Activated T-cell treated with anti-CD3 and anti-CD28 coated beads, Interleukin-2, amount 50 U/mL, for 4 hours (primary cell): ENCODE data around the gene PCSK5. TPM values are rescaled to one million over a fixed set of nuclear protein-coding genes. Genes with fewer than 3 reads are reported as not detected.
A peak's percentile ranks its signal among the peaks of the same experiment; 100 is the strongest.
"Not testable (repeated sequence)": the region's sequence is repeated elsewhere in the genome, so short reads cannot be mapped to it uniquely, and the experiment has no call there.

Experiments
- ATAC-seq, 2 donors: fragments of 200-7000 bp; cut with Tn5 transposase; one replicate each; pipeline ENCODE4 v1.10.0; 2021
- DNase-seq: peaks from one replicate; pipeline ENCODE4 v3.0.0-alpha.2; 2020
- H3K27me3 Mint-ChIP-seq: one replicate; pipeline ENCODE4 v1.8.0; 2021; ENCODE audit warnings: low read depth, mixed read lengths
- H3K36me3 Mint-ChIP-seq: one replicate; pipeline ENCODE4 v1.8.0; 2022; ENCODE audit warnings: mixed read lengths; ENCODE audit not compliant: insufficient read depth
- H3K4me1 Mint-ChIP-seq: one replicate; pipeline ENCODE4 v1.8.0; 2021; ENCODE audit warnings: low read depth, mixed read lengths
- H3K4me3 Mint-ChIP-seq: one replicate; pipeline ENCODE4 v1.8.0; 2021; ENCODE audit warnings: mild to moderate bottlenecking, moderate library complexity, mixed read lengths
- H3K9me3 Mint-ChIP-seq: one replicate; pipeline ENCODE4 v1.8.0; 2021; ENCODE audit warnings: mixed read lengths
- total RNA-seq, 3 donors: library from RNA; stranded (reverse); gene quantifications; one replicate each; pipeline ENCODE4 v1.2.1, GENCODE V29; 2021

PCSK5 gene
- total RNA-seq = 1 to 10 TPM; 1.0 to 1.7 (median 1.6) TPM

DNA sequence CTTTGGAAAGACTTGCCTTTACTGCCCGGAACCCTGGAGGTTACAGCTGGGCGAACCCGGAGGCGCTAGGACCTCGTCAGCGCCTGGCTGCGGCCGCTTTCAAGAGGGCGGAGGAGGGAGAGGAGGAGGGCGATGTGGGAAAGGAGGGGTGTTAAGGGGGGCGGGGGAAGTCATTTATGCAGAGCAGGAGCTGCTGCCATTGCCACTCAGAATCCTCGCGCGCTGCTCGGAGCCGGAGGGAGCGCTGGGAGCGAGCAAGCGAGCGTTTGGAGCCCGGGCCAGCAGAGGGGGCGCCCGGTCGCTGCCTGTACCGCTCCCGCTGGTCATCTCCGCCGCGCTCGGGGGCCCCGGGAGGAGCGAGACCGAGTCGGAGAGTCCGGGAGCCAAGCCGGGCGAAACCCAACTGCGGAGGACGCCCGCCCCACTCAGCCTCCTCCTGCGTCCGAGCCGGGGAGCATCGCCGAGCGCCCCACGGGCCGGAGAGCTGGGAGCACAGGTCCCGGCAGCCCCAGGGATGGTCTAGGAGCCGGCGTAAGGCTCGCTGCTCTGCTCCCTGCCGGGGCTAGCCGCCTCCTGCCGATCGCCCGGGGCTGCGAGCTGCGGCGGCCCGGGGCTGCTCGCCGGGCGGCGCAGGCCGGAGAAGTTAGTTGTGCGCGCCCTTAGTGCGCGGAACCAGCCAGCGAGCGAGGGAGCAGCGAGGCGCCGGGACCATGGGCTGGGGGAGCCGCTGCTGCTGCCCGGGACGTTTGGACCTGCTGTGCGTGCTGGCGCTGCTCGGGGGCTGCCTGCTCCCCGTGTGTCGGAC lies at the start of gene PCSK5:
Gene PCSK5, plus strand, starts transcription at position 202 of the 805 bp plus-strand sequence. Its CDS starts 509 bp downstream, at position 711.
- H3K4me3 Mint-ChIP-seq = peak within 1 kb of the TSS; percentile 91
- peaks cover 18% of the 10 kb centered on the region for H3K27me3 Mint-ChIP-seq
- H3K4me1 Mint-ChIP-seq = peaks cover 44% of the 10 kb centered on the region
- peak; percentile 74 for DNase-seq
- H3K36me3 Mint-ChIP-seq = no peaks in the 10 kb centered on the region
- H3K9me3 Mint-ChIP-seq = no peaks in the 10 kb centered on the region
- ATAC-seq = peak; percentile 83 to 86

DNA sequence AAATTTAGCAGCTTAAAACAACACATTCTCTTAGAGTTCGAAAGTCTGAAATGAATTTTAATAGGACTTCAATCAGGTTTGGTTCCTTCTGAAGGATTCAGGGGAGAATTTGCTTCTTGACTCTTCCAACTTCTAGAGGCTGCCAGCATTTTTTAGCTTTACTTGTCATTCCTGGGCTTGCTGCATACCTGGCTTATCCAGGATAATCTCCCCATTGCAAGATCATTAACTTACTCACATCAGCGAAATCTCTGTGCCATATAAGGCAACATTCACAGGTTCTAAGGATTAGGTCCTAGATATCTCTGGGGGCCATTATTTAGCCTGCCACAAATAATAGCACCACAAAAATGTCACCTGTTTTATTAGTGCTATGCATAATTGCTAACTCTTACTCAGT lies 46.2 kb upstream of the PCSK5 start:
- no peak for ATAC-seq
- DNase-seq = no peak
- no peaks in the 10 kb centered on the region for H3K4me1 Mint-ChIP-seq
- H3K4me3 Mint-ChIP-seq = no peak overlapping the region
- no peaks in the 10 kb centered on the region for H3K36me3 Mint-ChIP-seq
- H3K27me3 Mint-ChIP-seq = no peaks in the 10 kb centered on the region
- H3K9me3 Mint-ChIP-seq = no peaks in the 10 kb centered on the region

DNA sequence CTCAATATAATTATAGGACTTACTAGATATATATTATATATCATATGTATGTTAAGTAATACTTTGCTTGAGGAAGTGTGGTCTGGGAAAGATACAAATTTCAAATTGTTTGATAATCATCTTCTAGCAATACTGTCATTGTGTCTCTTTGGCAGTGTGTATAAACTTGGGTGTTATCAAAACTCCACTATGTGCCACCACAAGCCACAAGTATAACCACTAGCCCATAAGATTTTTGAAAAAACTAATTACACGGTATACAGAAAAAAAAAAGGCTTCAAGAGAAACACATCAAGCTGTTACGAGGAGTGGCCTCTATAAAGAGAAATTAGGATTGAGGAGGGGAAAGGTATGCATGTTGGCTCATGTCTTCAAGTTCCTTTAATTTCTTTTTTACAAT lies 44.7 kb upstream of the PCSK5 start:
- no peak for DNase-seq
- ATAC-seq = no peak

DNA sequence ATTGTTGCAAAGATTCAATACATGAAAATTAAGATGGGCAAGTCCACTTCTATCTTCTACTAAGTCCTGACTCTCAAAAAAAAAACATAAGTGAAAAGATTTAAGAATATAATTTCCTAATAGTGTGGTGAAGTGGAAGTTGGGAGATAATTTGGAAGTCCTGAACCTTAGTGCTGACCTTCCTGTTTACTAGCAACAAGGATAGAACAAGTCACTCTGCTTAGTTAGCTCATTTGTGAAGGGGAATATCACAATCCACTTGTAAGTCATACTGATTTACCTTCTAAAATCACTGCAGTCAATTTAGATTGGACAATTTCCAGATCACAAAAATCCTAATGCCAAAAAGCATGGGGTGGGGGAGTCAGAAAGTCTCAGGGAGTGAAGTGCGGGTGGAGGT lies 43.4 kb upstream of the PCSK5 start:
- H3K4me1 Mint-ChIP-seq = no peaks in the 10 kb centered on the region
- no peaks in the 10 kb centered on the region for H3K36me3 Mint-ChIP-seq
- DNase-seq (no peak), ATAC-seq (no peak)
- no peak overlapping the region for H3K4me3 Mint-ChIP-seq
- no peaks in the 10 kb centered on the region for H3K9me3 Mint-ChIP-seq
- no peaks in the 10 kb centered on the region for H3K27me3 Mint-ChIP-seq

More for the DNA sequence above, 44.7 kb upstream of the PCSK5 start:
- Mint-ChIP-seq H3K36me3 (no peaks in the 10 kb centered on the region), H3K4me1 (no peaks in the 10 kb centered on the region), H3K4me3 (no peak overlapping the region), H3K27me3 (no peaks in the 10 kb centered on the region), H3K9me3 (no peaks in the 10 kb centered on the region)

DNA sequence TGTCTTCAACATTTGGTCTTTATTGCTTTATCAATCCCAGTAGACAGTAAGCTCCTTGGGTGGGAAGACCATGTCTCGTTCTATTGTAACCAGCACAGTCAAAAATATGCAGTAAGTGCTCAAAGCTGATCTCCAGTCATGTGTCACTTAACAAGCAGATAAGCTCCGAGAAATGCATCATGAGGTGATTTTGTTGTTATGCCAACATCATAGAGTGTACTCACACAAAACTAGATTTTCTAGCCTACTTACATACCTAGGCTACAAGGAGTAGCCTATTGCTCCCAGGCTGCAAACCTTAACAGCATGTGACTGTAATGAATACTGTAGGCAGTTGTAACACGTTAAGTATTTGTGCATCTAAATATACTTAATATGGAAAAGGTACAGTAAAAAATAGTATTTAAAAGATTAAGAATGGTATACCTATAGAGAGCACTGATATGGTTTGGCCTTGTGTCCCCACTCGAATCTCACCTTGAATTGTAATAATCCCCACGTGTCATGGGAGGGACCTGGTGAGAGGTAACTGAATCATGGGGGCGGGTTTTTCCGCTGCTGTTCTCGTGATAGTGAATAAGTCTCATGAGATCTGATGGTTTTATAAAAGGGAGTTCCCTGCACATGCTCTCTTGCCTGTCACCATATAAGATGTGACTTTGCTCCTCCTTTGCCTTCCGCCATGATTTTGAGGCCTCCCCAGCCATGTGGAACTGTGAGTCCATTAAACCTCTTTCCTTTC lies 39.8 kb upstream of the PCSK5 start:
- Mint-ChIP-seq H3K4me1 (no peaks in the 10 kb centered on the region), H3K36me3 (no peaks in the 10 kb centered on the region), H3K4me3 (no peak overlapping the region), H3K9me3 (no peaks in the 10 kb centered on the region), H3K27me3 (no peaks in the 10 kb centered on the region)
- ATAC-seq = no peak
- DNase-seq = no peak

DNA sequence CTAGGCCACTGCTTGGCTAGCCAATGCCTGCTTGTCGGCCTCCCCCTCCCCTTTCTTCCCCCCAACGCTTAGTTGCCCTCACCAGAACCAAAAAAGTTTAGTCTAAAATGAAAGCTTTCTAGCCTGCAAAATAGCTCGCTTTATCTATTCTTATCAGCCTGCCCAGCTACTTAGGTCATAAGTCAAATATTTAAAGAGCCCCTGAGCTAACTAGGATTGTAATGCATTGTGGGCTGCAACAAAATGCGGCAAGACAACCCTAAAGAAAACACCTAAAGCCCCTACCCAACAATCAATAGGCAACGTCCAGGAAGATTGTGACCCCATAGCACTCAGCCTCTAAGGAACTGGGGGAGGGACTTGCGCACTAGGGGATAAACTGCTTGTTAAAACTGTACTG lies 38.6 kb upstream of the PCSK5 start:
- no peak overlapping the region for H3K4me3 Mint-ChIP-seq
- peaks cover 3% of the 10 kb centered on the region for H3K27me3 Mint-ChIP-seq
- no peak for DNase-seq
- H3K4me1 Mint-ChIP-seq = no peaks in the 10 kb centered on the region
- no peaks in the 10 kb centered on the region for H3K9me3 Mint-ChIP-seq
- no peaks in the 10 kb centered on the region for H3K36me3 Mint-ChIP-seq
- no peak for ATAC-seq

DNA sequence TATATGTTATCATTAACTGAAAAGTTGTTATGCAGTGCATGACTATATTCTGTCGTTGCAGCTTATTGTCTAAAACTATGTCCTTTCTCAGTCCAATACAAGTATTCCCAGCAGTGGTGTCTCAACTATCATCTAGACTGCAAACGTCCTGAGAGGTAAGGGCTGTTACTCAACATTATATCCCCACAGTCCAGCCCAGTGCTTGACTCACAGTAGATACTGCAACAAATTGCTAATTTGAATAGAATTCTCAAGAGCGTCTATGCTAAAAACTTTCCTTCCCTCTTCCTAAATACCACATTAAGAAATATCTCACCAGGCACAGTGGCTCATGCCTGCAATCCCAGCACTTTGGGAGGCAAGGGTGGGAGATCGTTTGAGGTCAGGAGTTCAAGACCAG lies 37.7 kb upstream of the PCSK5 start:
- H3K4me3 Mint-ChIP-seq = no peak overlapping the region
- no peak for DNase-seq
- peaks cover 3% of the 10 kb centered on the region for H3K27me3 Mint-ChIP-seq
- no peaks in the 10 kb centered on the region for H3K9me3 Mint-ChIP-seq
- no peaks in the 10 kb centered on the region for H3K36me3 Mint-ChIP-seq
- H3K4me1 Mint-ChIP-seq = no peaks in the 10 kb centered on the region
- no peak for ATAC-seq

DNA sequence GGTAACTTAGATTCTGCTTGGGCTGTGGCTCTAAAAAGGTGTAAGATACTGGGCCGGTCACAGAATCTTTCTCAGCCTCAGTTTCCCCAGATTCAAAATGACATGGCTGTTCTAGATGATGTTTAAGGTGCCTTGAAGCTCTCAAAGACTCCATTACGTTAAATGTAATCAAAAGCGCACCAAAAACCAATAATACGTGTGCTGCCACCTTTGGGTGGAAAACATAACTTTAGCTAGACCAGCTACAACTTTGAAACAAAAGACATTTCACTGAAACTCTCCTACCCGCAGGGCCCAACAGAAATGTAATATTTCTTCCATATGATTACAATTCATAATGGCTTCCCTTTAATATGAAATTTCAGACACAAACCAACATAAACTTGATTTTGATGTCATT lies 35.0 kb upstream of the PCSK5 start:
- no peak overlapping the region for H3K4me3 Mint-ChIP-seq
- peaks cover 10% of the 10 kb centered on the region for H3K27me3 Mint-ChIP-seq
- DNase-seq = no peak
- H3K4me1 Mint-ChIP-seq = no peaks in the 10 kb centered on the region
- no peaks in the 10 kb centered on the region for H3K9me3 Mint-ChIP-seq
- ATAC-seq = no peak
- no peaks in the 10 kb centered on the region for H3K36me3 Mint-ChIP-seq

DNA sequence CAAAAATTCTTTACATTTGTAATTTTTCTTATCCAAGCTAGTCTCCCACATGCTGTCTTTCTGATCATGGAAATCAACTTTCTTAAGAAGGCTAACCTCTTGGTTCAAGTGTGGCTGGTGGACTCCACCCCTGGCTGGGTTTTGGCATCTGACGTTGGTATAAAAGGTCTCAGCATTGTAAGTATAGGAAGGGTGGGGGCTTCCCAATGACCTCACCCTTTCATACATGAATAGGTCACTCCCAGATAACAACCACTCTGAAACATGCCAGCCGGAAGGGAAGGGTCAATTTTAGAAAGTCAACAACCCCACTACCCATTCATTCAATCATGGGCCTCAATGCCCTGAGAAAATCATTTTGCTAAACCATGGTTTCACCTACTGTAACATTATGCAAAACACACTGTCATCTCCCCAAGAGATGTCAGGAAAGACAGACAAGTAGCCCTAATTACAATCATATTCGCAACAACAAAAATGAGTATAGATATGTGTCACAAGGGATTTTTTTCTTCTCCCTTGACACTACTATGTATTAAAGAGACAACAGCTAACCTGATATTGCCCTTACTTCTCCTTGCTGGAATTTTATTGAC lies 31.9 kb upstream of the PCSK5 start:
- H3K4me1 Mint-ChIP-seq = no peaks in the 10 kb centered on the region
- H3K4me3 Mint-ChIP-seq = no peak overlapping the region
- no peaks in the 10 kb centered on the region for H3K36me3 Mint-ChIP-seq
- H3K27me3 Mint-ChIP-seq = peaks cover 10% of the 10 kb centered on the region
- DNase-seq (no peak), ATAC-seq (no peak)
- no peaks in the 10 kb centered on the region for H3K9me3 Mint-ChIP-seq

DNA sequence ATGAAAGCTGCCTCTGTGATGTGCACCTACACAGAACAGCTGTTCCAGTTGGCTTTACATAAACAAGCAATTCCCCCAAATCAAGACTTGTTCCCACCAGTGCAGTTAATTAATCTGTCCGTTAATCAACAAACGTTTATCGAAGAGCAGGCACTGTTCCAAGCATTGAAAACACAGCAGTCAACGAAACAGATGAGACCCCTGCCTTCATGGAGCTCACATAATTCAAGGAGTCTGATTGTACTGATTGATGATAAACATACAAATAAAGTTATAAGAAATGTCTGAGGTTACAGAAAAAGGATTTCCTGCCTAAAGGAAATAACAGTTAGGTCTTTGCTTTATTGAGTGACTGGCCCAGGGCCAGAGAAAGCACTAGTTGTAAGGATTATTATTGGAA lies 26.2 kb upstream of the PCSK5 start:
- Mint-ChIP-seq H3K36me3 (no peaks in the 10 kb centered on the region), H3K27me3 (peaks cover 5% of the 10 kb centered on the region)
- no peak for ATAC-seq

DNA sequence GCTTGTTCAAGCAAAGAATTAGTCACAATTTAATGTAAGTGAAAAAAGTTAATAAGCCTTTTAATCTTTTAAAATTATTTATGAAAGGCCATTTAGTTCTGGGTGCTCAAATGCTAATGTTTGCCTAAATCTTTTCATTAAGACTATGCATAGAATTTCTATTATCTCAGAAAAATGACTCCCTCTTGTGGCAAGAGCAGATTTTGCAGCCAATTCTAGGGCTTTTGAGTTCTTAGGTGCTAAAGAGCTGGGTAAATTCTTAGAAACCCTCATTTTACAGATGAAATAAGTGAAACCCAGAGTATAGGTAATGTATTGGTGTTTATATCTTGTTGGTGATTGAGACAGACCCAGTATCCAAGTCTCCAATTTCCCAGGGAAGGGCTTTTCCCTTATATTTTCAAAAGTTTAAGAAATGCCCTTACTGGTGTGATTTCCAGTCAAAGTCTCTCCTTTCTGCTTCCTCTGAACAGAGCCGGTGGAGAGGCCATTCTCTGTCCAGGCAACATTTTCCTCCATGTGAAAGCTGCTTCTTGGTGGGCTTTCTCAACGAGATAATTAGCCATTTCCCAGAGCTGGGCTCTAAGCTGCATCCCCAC lies 24.1 kb upstream of the PCSK5 start:
- H3K9me3 Mint-ChIP-seq = no peaks in the 10 kb centered on the region
- H3K4me1 Mint-ChIP-seq = peaks cover 10% of the 10 kb centered on the region
- DNase-seq = peak; percentile 27
- no peak overlapping the region for H3K4me3 Mint-ChIP-seq
- H3K36me3 Mint-ChIP-seq = no peaks in the 10 kb centered on the region
- no peaks in the 10 kb centered on the region for H3K27me3 Mint-ChIP-seq
- no peak for ATAC-seq

More for the DNA sequence above, 26.2 kb upstream of the PCSK5 start:
- no peak for DNase-seq
- Mint-ChIP-seq H3K4me1 (no peaks in the 10 kb centered on the region), H3K9me3 (no peaks in the 10 kb centered on the region), H3K4me3 (no peak overlapping the region)

DNA sequence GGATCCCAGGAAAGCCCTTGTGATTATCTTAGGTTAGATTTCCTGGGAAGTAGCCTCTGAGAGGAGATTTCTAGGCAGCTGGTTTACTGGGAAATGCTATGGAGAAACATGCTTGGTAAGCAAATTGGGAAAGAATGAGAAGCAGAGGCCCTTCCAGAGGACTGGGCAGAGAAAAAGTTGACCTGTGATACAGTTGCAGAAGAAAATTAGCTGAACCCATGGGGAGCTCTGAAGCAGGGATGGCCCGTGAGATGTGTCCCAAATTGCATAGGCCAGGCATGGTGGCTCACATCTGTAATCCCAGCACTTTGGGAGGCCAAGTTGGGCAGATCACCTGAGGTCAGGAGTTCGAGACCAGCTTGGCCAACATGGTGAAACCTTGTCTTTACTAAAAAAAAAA lies 21.9 kb upstream of the PCSK5 start:
- H3K4me1 Mint-ChIP-seq = peaks cover 10% of the 10 kb centered on the region
- H3K4me3 Mint-ChIP-seq, ATAC-seq, H3K9me3 Mint-ChIP-seq, H3K36me3 Mint-ChIP-seq, H3K27me3 Mint-ChIP-seq, DNase-seq: not testable (repeated sequence)

DNA sequence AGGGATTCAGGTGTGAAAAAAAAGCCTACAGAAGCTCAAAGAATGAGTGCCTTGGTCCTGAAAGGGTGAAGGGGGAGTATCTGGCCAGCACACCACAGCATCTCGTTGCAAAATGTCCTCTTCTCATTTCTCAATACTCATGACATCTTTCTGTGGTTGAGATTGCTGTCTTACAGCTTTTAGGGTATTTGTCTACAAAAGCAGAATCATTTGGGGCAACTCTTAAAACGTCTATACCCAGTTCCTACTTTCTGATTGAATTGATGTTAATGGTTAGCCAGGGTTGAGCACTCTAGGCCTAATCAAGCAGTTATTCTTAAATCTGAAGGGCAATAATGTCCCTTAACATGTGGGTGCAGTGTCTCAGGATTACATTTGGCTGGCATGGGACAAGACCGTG lies 21.2 kb upstream of the PCSK5 start:
- DNase-seq = no peak
- Mint-ChIP-seq H3K9me3 (no peaks in the 10 kb centered on the region), H3K27me3 (no peaks in the 10 kb centered on the region), H3K4me1 (peaks cover 10% of the 10 kb centered on the region), H3K4me3 (no peak overlapping the region), H3K36me3 (no peaks in the 10 kb centered on the region)
- no peak for ATAC-seq

DNA sequence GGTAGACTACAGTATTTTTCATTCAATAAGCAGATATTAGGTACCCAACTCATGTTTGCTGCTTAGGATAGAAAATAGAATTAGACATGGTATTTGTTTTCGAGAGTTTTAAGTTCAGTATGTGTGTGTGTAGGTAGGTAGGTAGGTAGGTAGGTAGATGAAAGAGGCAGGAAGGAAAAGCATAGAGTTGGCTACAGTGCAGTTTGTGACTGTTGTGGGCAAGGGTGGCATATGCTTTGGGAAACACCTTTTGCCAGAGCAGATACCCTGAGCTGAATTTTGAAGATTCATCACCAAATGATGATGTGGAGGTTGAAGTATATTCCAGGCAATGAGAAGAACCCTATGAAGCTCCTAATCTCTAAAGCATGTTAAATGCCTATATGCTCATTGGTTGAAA lies 20.0 kb upstream of the PCSK5 start:
- H3K9me3 Mint-ChIP-seq = no peaks in the 10 kb centered on the region
- peaks cover 10% of the 10 kb centered on the region for H3K4me1 Mint-ChIP-seq

More for the DNA sequence above, 20.0 kb upstream of the PCSK5 start:
- ATAC-seq (peak in 1 of 2 donors; percentile 46), DNase-seq (no peak)
- H3K27me3 Mint-ChIP-seq = no peaks in the 10 kb centered on the region
- H3K36me3 Mint-ChIP-seq = no peaks in the 10 kb centered on the region
- H3K4me3 Mint-ChIP-seq = no peak overlapping the region
